ENCODE data around the gene NUF2. TPM values are rescaled to one million over a fixed set of nuclear protein-coding genes. Genes with fewer than 3 reads are reported as not detected.

The NUF2 gene
- polyA plus RNA-seq, 2 of the 4 experiments (the other 2 are of a cell fraction): 28.5 to 38.5 TPM

- TF ChIP-seq CHD2 (IDR thresholded peaks at IDR 0.05; ENCODE audit: low read length, partially characterized antibody): no peak
- no peak for TF ChIP-seq CHD4 (IDR thresholded peaks at IDR 0.05; ENCODE audit: borderline replicate concordance)
- no peak for TF ChIP-seq PBX3 (IDR thresholded peaks at IDR 0.05)
- no peak for TF ChIP-seq HOXB13 (CRISPR knock-in tag; IDR thresholded peaks at IDR 0.05; ENCODE audit: low read depth)
- TF ChIP-seq HEYL (CRISPR knock-in tag; IDR thresholded peaks at IDR 0.05): no peak
Observed at GRCh38 chr1:163300568-163300967, 21.2 kb upstream of the NUF2 start (continued).

DNA sequence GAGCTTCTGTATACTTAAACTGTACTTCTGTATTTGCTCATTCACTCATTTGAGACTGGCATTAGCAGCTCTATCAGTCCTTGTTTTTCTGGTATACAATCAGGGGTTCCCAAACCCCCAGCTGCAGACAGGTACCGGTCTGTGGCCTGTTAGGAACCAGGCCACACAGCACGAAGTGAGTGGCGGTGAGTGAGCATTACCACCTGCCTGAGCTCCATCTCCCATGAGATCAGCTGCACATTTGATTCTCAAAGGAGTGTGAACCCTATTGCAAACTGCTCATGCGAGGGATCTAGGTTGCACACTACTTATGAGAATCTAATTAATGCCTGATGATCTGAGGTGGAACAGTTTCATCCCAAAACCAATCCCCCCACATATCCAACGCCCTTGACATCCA, 18.2 kb upstream of the NUF2 start:
- ATAC-seq (no peak), DNase-seq (ENCODE audit: low read depth in 1 of 2, low spot score in 1 of 2) (no peak), FAIRE-seq (no peak)
- ChIA-PET CTCF (interaction anchor here (0.9 kb wide), 1 partner anchor 128 kb away, joined by 4 read pairs; no protein-coding TSS in a partner anchor), POLR2A (no interaction called here)
- WGBS (ENCODE audit: missing lambda C conversion rate): 82% methylated on average over 5 of the region's 5 CpGs
- TF ChIP-seq RARB (CRISPR knock-in tag; IDR thresholded peaks at IDR 0.05): no peak
- no peak for TF ChIP-seq BCL3 (IDR thresholded peaks at IDR 0.05)
- TF ChIP-seq FOXS1 (CRISPR knock-in tag; IDR thresholded peaks at IDR 0.05): no peak
- no peak for TF ChIP-seq HOXA7 (CRISPR knock-in tag; IDR thresholded peaks at IDR 0.05)
- TF ChIP-seq FOSL2 (IDR thresholded peaks at IDR 0.05): no peak
- no peak for TF ChIP-seq FOSL2 (CRISPR knock-in tag; IDR thresholded peaks at IDR 0.05)
- no peak for TF ChIP-seq NFE2L2 (conservative IDR thresholded peaks at IDR 0.05; ENCODE audit: low read length)
- no peak for TF ChIP-seq RNF2 (IDR thresholded peaks at IDR 0.05; ENCODE audit: borderline replicate concordance, low read depth)
- TF ChIP-seq KDM5A (IDR thresholded peaks at IDR 0.05): no peak
- TF ChIP-seq HES2 (IDR thresholded peaks at IDR 0.05): no peak
- no peak for TF ChIP-seq BHLHE40 (IDR thresholded peaks at IDR 0.05; ENCODE audit: low read depth, low read length)
- TF ChIP-seq SREBF2 (IDR thresholded peaks at IDR 0.05): no peak
- TF ChIP-seq PBX3 (IDR thresholded peaks at IDR 0.05): no peak
- no peak for TF ChIP-seq NPAS2 (CRISPR knock-in tag; IDR thresholded peaks at IDR 0.05; ENCODE audit: borderline replicate concordance)
- no peak overlapping the region for H3K4me3 ChIP-seq
- H3K4me1 ChIP-seq: no peaks in the 10 kb centered on the region
- H3K9me3 ChIP-seq: no peaks in the 10 kb centered on the region
- H3K27ac ChIP-seq: no peak overlapping the region
- no peak overlapping the region for H3K4me2 ChIP-seq

GRCh38 chr1:163305441-163305840, 16.3 kb upstream of the NUF2 start:
- Histone ChIP-seq H3K4me2 (no peak overlapping the region), H3K4me1 (no peaks in the 10 kb centered on the region), H3K27ac (no peak overlapping the region), H3K4me3 (no peak overlapping the region), H3K9me3 (no peaks in the 10 kb centered on the region)
- no peak for FAIRE-seq
- ChIA-PET POLR2A (no interaction called here), CTCF (interaction anchor here (1.2 kb wide), 1 partner anchor 11 kb away, joined by 5 read pairs; no protein-coding TSS in a partner anchor)
- no peak for DNase-seq (ENCODE audit: low read depth in 1 of 2, low spot score in 1 of 2)
- TF ChIP-seq SREBF2 (IDR thresholded peaks at IDR 0.05) (no peak), TFCP2L1 (CRISPR knock-in tag; IDR thresholded peaks at IDR 0.05) (no peak), EHMT2 (IDR thresholded peaks at IDR 0.05; ENCODE audit: low read depth) (no peak)
- no peak for ATAC-seq
- WGBS (ENCODE audit: missing lambda C conversion rate): 100% methylated on average over 1 of the region's 1 CpG
